CD4-positive, alpha-beta T cell treated with Interleukin-4 for 4 hours (primary cell): Measurements from ENCODE around the gene GP1BB.

Source experiments
- DNase-seq: peaks from one replicate; pipeline ENCODE4 v3.0.0-alpha.2; 2020

Gene GP1BB

GRCh38 chr22:19742160-19743066 lies 19.1 kb downstream of the GP1BB start:
- DNase-seq, result no peak

- no peak for DNase-seq
Measured at GRCh38 chr22:19743081-19743480, 19.7 kb downstream of the GP1BB start.

GRCh38 chr22:19743651-19744050 lies 20.3 kb downstream of the GP1BB start:
- DNase-seq, result no peak

- DNase-seq, result no peak
Measured at GRCh38 chr22:19744350-19745006, 21.1 kb downstream of the GP1BB start.

- DNase-seq, result no peak
Measured at GRCh38 chr22:19745155-19746101, 22.1 kb downstream of the GP1BB start.

- DNase-seq, result no peak
Measured at GRCh38 chr22:19746726-19747125, 23.4 kb downstream of the GP1BB start.

GRCh38 chr22:19747551-19747950 lies 24.2 kb downstream of the GP1BB start:
- no peak for DNase-seq

- no peak for DNase-seq
Measured at GRCh38 chr22:19748139-19748538, 24.8 kb downstream of the GP1BB start.

- DNase-seq, result no peak
Measured at GRCh38 chr22:19748991-19749664, 25.8 kb downstream of the GP1BB start.

- no peak for DNase-seq
Measured at GRCh38 chr22:19749876-19750275, 26.5 kb downstream of the GP1BB start.

GRCh38 chr22:19750507-19751490 lies 27.5 kb downstream of the GP1BB start:
- no peak for DNase-seq

- DNase-seq, result no peak
Measured at GRCh38 chr22:19751497-19752245, 28.3 kb downstream of the GP1BB start.

- no peak for DNase-seq
Measured at GRCh38 chr22:19753090-19753842, 29.9 kb downstream of the GP1BB start.

GRCh38 chr22:19753996-19754700 lies 30.8 kb downstream of the GP1BB start:
- DNase-seq, result no peak

GRCh38 chr22:19754701-19755144 lies 31.4 kb downstream of the GP1BB start:
- no peak for DNase-seq

GRCh38 chr22:19755145-19755710 lies 31.9 kb downstream of the GP1BB start:
- DNase-seq, result no peak

- no peak for DNase-seq
Measured at GRCh38 chr22:19755722-19756287, 32.5 kb downstream of the GP1BB start.
